NCI-H2107 treated with DMSO at 0.1 percent for 48 hours (cell line): ENCODE data around the gene PDS5B.
"Not testable (repeated sequence)": the region's sequence is repeated elsewhere in the genome, so short reads cannot be mapped to it uniquely, and the experiment has no call there.

Experiments
- DNase-seq: peaks from one replicate; lab custom pipeline; 2025; ENCODE audit not compliant: unreplicated experiment; lab: John Stamatoyannopoulos, UW

Gene PDS5B

GRCh38 chr13:32761472-32761871, 175.2 kb downstream of the PDS5B start:
- DNase-seq = no peak

- no peak for DNase-seq
Observed at GRCh38 chr13:32779119-32779518, 192.9 kb downstream of the PDS5B start.

- DNase-seq = no peak
Observed at GRCh38 chr13:32781906-32782305, 195.7 kb downstream of the PDS5B start.

GRCh38 chr13:32783067-32783466, 196.8 kb downstream of the PDS5B start:
- no peak for DNase-seq

GRCh38 chr13:32790731-32791130, 204.5 kb downstream of the PDS5B start:
- DNase-seq = no peak

GRCh38 chr13:32791545-32792172, 205.4 kb downstream of the PDS5B start:
- no peak for DNase-seq

GRCh38 chr13:32796754-32797153, 210.5 kb downstream of the PDS5B start:
- no peak for DNase-seq

- DNase-seq = no peak
Observed at GRCh38 chr13:32802159-32802558, 215.9 kb downstream of the PDS5B start.

- no peak for DNase-seq
Observed at GRCh38 chr13:32804673-32805230, 218.5 kb downstream of the PDS5B start.

- peak; percentile 82 for DNase-seq
Observed at GRCh38 chr13:32811297-32811800, 225.1 kb downstream of the PDS5B start.

- DNase-seq = no peak
Observed at GRCh38 chr13:32821149-32821688, 235.0 kb downstream of the PDS5B start.

GRCh38 chr13:32822771-32823170, 236.5 kb downstream of the PDS5B start:
- peak; percentile 73 for DNase-seq

- DNase-seq = no peak
Observed at GRCh38 chr13:32823597-32823996, 237.3 kb downstream of the PDS5B start.

GRCh38 chr13:32824061-32824460, 237.8 kb downstream of the PDS5B start:
- no peak for DNase-seq

GRCh38 chr13:32824675-32825074, 238.4 kb downstream of the PDS5B start:
- DNase-seq = no peak

- DNase-seq = no peak
Observed at GRCh38 chr13:32825481-32825880, 239.2 kb downstream of the PDS5B start.

- DNase-seq = not testable (repeated sequence)
Observed at GRCh38 chr13:32826372-32826771, 240.1 kb downstream of the PDS5B start.
